Astrocyte of the cerebellum (primary cell): ENCODE data around the gene ANGEL2.

Experiments used
- DNase-seq: peaks from one replicate; pipeline ENCODE4 v3.0.0-alpha.2; 2011; ENCODE audit warnings: low read depth
- H3K4me3 ChIP-seq: 2 replicates; pipeline ENCODE4 v1.5.1; 2011; ENCODE audit warnings: mild to moderate bottlenecking, low read depth, low read length, moderate library complexity
- CTCF ChIP-seq: IDR thresholded peaks from 2 replicates; pipeline ENCODE4 v1.5.1; 2012; ENCODE audit warnings: low read length, low read depth, moderate library complexity, mild to moderate bottlenecking; ENCODE audit errors: missing control alignments
- in situ Hi-C: cut with HindIII; loops from 2 replicates; pipeline ENCODE4 v1.10.0; 2017; ENCODE audit warnings: low sequenced_read_pairs

ANGEL2 gene

GRCh38 chr1:212959266-212960220 lies 56.1 kb downstream of the ANGEL2 start:
- no peak overlapping the region for H3K4me3 ChIP-seq
- in situ Hi-C loops: no loop called here
- no peak for TF ChIP-seq CTCF
- no peak for DNase-seq

- no peak overlapping the region for H3K4me3 ChIP-seq
- in situ Hi-C loops: no loop called here
- TF ChIP-seq CTCF: no peak
- DNase-seq: no peak
Measured at GRCh38 chr1:212958175-212958574, 57.5 kb downstream of the ANGEL2 start.

- TF ChIP-seq CTCF: no peak
- H3K4me3 ChIP-seq: no peak overlapping the region
- DNase-seq: no peak
- in situ Hi-C loops: no loop called here
Measured at GRCh38 chr1:212957546-212957945, 58.1 kb downstream of the ANGEL2 start.

- no peak overlapping the region for H3K4me3 ChIP-seq
- in situ Hi-C loops: no loop called here
- DNase-seq: no peak
Measured at GRCh38 chr1:212955961-212956620, 59.6 kb downstream of the ANGEL2 start.

GRCh38 chr1:212955098-212955497 lies 60.6 kb downstream of the ANGEL2 start:
- DNase-seq: no peak
- in situ Hi-C loops: no loop called here
- no peak for TF ChIP-seq CTCF
- no peak overlapping the region for H3K4me3 ChIP-seq

More at GRCh38 chr1:212955961-212956620, 59.6 kb downstream of the ANGEL2 start:
- no peak for TF ChIP-seq CTCF

- H3K4me3 ChIP-seq: no peak overlapping the region
- TF ChIP-seq CTCF: no peak
- in situ Hi-C loops: no loop called here
- no peak for DNase-seq
Measured at GRCh38 chr1:212954514-212954913, 61.2 kb downstream of the ANGEL2 start.
